ENCODE data around the gene C17orf113. TPM values are rescaled to one million over a fixed set of nuclear protein-coding genes. Genes with fewer than 3 reads are reported as not detected.

C17orf113 gene
- total and polyA plus RNA-seq, 9 donors: 0.93 to 1.8 (median 1.4) TPM

- H3K36me3 ChIP-seq (ENCODE audit: control insufficient read depth, insufficient read depth, low read length): no peaks in the 10 kb centered on the region
- no peaks in the 10 kb centered on the region for H3K9me3 ChIP-seq (replicated peaks; ENCODE audit: control insufficient read depth, low read depth, low read length)
- H3K4me3 ChIP-seq (ENCODE audit: low read length): no peak overlapping the region
- H3K27ac ChIP-seq (ENCODE audit: low read length): no peak overlapping the region
- DNase-seq: no peak
- H3K4me1 ChIP-seq (ENCODE audit: control insufficient read depth, insufficient read depth, low read length): peaks cover 25% of the 10 kb centered on the region
- no CpG with 5 or more reads among the region's 3 CpGs for WGBS (ENCODE audit: insufficient coverage)
- H3K27me3 ChIP-seq (ENCODE audit: control insufficient read depth, insufficient read depth, low read length): peaks cover 32% of the 10 kb centered on the region
These were observed 21.4 kb upstream of the C17orf113 start for GRCh38 chr17:42071810-42072209.

DNA sequence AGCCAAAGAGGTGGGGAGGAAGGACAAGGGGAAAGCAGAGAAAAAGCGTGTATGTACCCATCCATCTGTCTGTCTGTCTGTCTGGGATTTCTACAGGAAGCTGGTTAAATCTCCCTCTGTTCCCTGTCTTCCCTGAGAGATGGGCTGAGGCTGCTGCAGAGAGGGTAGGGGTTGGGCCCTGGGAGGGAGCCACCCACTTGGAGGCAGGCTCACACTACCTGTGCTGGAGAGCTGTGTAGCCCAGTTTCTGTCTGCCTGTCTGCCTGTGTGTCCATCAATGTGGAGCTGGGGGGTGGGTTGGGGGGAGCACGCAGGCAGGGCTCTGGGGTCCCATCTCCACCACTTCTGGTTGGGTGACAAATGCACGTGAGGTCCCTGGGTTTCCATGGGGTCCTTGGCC lies 18.6 kb upstream of the C17orf113 start:
- peaks cover 32% of the 10 kb centered on the region for H3K27me3 ChIP-seq (ENCODE audit: control insufficient read depth, insufficient read depth, low read length)
- no peak overlapping the region for H3K4me3 ChIP-seq (ENCODE audit: low read length)
- DNase-seq: no peak
- no peak overlapping the region for H3K27ac ChIP-seq (ENCODE audit: low read length)
- H3K36me3 ChIP-seq (ENCODE audit: control insufficient read depth, insufficient read depth, low read length): no peaks in the 10 kb centered on the region
- WGBS (ENCODE audit: insufficient coverage): 57% methylated on average over 3 of the region's 3 CpGs
- H3K9me3 ChIP-seq (replicated peaks; ENCODE audit: control insufficient read depth, low read depth, low read length): no peaks in the 10 kb centered on the region
- H3K4me1 ChIP-seq (ENCODE audit: control insufficient read depth, insufficient read depth, low read length): peaks cover 28% of the 10 kb centered on the region

- no peak overlapping the region for H3K4me3 ChIP-seq (ENCODE audit: low read length)
- H3K27ac ChIP-seq (ENCODE audit: low read length): peak overlapping the region; percentile 25
- peak; percentile 51 for DNase-seq
- WGBS (ENCODE audit: insufficient coverage): 32% methylated on average over 9 of the region's 12 CpGs
- H3K9me3 ChIP-seq (replicated peaks; ENCODE audit: control insufficient read depth, low read depth, low read length): no peaks in the 10 kb centered on the region
- H3K27me3 ChIP-seq (ENCODE audit: control insufficient read depth, insufficient read depth, low read length): peaks cover 21% of the 10 kb centered on the region
- H3K36me3 ChIP-seq (ENCODE audit: control insufficient read depth, insufficient read depth, low read length): no peaks in the 10 kb centered on the region
- H3K4me1 ChIP-seq (ENCODE audit: control insufficient read depth, insufficient read depth, low read length): peaks cover 37% of the 10 kb centered on the region
These were observed 17.1 kb upstream of the C17orf113 start for GRCh38 chr17:42067371-42068091.

DNA sequence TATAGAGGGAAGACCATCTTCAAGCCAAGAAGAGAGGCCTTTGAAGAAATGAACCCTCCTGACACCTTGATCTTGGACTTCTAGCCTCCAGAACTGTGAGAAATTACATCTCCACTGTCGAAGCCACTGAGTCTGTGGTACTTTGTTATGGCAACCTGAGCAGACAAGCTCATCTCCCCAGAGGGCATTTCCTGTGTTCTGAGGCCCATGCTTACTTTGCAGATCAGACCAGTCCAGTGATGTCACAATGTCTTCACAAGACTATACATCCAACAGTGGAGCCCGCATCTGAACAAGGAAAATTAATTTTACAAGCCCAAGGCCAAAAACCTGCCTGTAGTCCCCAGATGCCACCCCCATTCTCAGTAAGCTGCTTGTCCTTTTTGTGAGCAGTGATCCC lies 14.8 kb upstream of the C17orf113 start:
- Histone ChIP-seq H3K27ac (ENCODE audit: low read length) (no peak overlapping the region), H3K27me3 (ENCODE audit: control insufficient read depth, insufficient read depth, low read length) (no peaks in the 10 kb centered on the region), H3K36me3 (ENCODE audit: control insufficient read depth, insufficient read depth, low read length) (no peaks in the 10 kb centered on the region), H3K4me1 (ENCODE audit: control insufficient read depth, insufficient read depth, low read length) (peaks cover 38% of the 10 kb centered on the region), H3K9me3 (replicated peaks; ENCODE audit: control insufficient read depth, low read depth, low read length) (no peaks in the 10 kb centered on the region), H3K4me3 (ENCODE audit: low read length) (no peak overlapping the region)
- DNase-seq: no peak
- WGBS (ENCODE audit: insufficient coverage): 81% methylated on average over 2 of the region's 2 CpGs

DNA sequence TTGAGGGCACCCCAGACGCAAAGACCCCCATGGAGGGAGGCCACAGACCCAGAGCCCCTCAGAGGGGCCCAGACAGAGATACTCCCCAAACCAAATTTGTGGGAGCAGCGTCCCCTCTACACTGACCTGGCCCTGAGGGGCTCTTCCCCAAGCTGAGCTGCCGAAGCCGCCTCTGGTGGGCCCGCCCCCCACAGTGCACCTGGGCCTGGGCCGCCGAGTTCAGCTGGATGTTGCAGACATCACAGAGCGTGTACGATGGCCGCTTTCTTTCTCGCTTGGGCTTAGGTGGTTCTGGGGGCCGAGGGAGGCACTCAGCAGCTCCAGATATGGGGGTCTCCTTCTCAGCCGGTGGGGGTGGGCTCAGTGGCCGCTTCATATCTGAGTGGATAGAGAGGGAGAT lies 12.3 kb upstream of the C17orf113 start:
- Histone ChIP-seq H3K27me3 (ENCODE audit: control insufficient read depth, insufficient read depth, low read length) (no peaks in the 10 kb centered on the region), H3K27ac (ENCODE audit: low read length) (no peak overlapping the region), H3K9me3 (replicated peaks; ENCODE audit: control insufficient read depth, low read depth, low read length) (no peaks in the 10 kb centered on the region), H3K4me3 (ENCODE audit: low read length) (no peak overlapping the region), H3K4me1 (ENCODE audit: control insufficient read depth, insufficient read depth, low read length) (peaks cover 32% of the 10 kb centered on the region), H3K36me3 (ENCODE audit: control insufficient read depth, insufficient read depth, low read length) (no peaks in the 10 kb centered on the region)
- WGBS (ENCODE audit: insufficient coverage): 58% methylated on average over 13 of the region's 14 CpGs
- no peak for DNase-seq

- H3K36me3 ChIP-seq (ENCODE audit: control insufficient read depth, insufficient read depth, low read length): no peaks in the 10 kb centered on the region
- H3K4me3 ChIP-seq (ENCODE audit: low read length): no peak overlapping the region
- H3K9me3 ChIP-seq (replicated peaks; ENCODE audit: control insufficient read depth, low read depth, low read length): no peaks in the 10 kb centered on the region
- H3K27me3 ChIP-seq (ENCODE audit: control insufficient read depth, insufficient read depth, low read length): no peaks in the 10 kb centered on the region
- 56% methylated on average over 5 of the region's 5 CpGs for WGBS (ENCODE audit: insufficient coverage)
- H3K4me1 ChIP-seq (ENCODE audit: control insufficient read depth, insufficient read depth, low read length): peaks cover 28% of the 10 kb centered on the region
- DNase-seq: no peak
- no peak overlapping the region for H3K27ac ChIP-seq (ENCODE audit: low read length)
These were observed 11.5 kb upstream of the C17orf113 start for GRCh38 chr17:42061646-42062487.

GRCh38 chr17:42060231-42060630 lies 9.8 kb upstream of the C17orf113 start:
- no peak for DNase-seq
- Histone ChIP-seq H3K4me3 (ENCODE audit: low read length) (no peak overlapping the region), H3K27me3 (ENCODE audit: control insufficient read depth, insufficient read depth, low read length) (peaks cover 7% of the 10 kb centered on the region), H3K9me3 (replicated peaks; ENCODE audit: control insufficient read depth, low read depth, low read length) (no peaks in the 10 kb centered on the region), H3K36me3 (ENCODE audit: control insufficient read depth, insufficient read depth, low read length) (no peaks in the 10 kb centered on the region), H3K27ac (ENCODE audit: low read length) (no peak overlapping the region), H3K4me1 (ENCODE audit: control insufficient read depth, insufficient read depth, low read length) (peaks cover 28% of the 10 kb centered on the region)
- 76% methylated on average over 4 of the region's 4 CpGs for WGBS (ENCODE audit: insufficient coverage)

DNA sequence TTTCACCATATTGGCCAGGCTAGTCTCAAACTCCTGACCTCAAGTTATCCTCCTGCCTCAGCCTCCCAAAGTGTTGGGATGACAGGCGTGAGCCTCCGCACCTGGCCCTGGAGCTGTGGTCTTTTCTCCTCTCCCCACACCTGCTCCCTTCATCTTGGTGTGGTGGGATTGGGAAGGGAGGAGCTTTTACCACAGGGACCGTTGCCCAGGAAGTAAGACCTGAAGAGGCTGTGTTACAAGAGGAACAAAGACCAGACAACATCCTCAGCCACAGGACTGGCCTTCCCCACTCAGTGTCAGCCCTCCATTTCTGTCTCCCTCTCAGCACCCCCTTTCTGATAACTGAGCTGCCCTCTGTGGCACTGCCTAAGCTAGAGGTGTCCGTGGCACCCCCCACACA lies 9.4 kb upstream of the C17orf113 start:
- Histone ChIP-seq H3K36me3 (ENCODE audit: control insufficient read depth, insufficient read depth, low read length) (no peaks in the 10 kb centered on the region), H3K27me3 (ENCODE audit: control insufficient read depth, insufficient read depth, low read length) (peaks cover 11% of the 10 kb centered on the region), H3K27ac (ENCODE audit: low read length) (no peak overlapping the region), H3K9me3 (replicated peaks; ENCODE audit: control insufficient read depth, low read depth, low read length) (no peaks in the 10 kb centered on the region), H3K4me1 (ENCODE audit: control insufficient read depth, insufficient read depth, low read length) (peaks cover 28% of the 10 kb centered on the region), H3K4me3 (ENCODE audit: low read length) (no peak overlapping the region)
- no peak for DNase-seq
- WGBS (ENCODE audit: insufficient coverage): 67% methylated on average over 1 of the region's 4 CpGs

DNA sequence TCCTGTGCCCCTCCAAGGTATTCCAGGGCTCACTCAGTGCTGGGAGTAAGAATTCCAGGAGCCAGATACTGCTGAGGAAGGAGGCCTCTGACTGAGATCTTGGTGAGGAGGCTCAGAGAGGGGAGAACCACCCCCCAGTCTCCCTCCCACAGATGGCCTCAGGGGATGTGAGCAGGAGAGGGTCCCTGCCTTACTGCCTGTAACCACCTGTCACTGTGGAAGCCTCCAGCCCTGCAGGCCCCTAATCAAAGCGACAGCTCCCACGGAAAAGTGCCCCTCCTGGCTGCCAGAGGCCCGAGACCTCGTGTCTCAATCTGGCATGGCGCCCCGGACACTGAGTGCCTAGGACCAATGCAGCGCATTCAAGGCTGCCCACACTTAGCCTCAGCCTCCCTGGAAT lies 7.7 kb upstream of the C17orf113 start:
- Histone ChIP-seq H3K27ac (ENCODE audit: low read length) (no peak overlapping the region), H3K4me1 (ENCODE audit: control insufficient read depth, insufficient read depth, low read length) (peaks cover 23% of the 10 kb centered on the region), H3K27me3 (ENCODE audit: control insufficient read depth, insufficient read depth, low read length) (peaks cover 25% of the 10 kb centered on the region), H3K9me3 (replicated peaks; ENCODE audit: control insufficient read depth, low read depth, low read length) (no peaks in the 10 kb centered on the region), H3K36me3 (ENCODE audit: control insufficient read depth, insufficient read depth, low read length) (no peaks in the 10 kb centered on the region), H3K4me3 (ENCODE audit: low read length) (no peak overlapping the region)
- 58% methylated on average over 7 of the region's 7 CpGs for whole genome bisulfite sequencing (ENCODE audit: insufficient coverage)
- DNase-seq: no peak

DNA sequence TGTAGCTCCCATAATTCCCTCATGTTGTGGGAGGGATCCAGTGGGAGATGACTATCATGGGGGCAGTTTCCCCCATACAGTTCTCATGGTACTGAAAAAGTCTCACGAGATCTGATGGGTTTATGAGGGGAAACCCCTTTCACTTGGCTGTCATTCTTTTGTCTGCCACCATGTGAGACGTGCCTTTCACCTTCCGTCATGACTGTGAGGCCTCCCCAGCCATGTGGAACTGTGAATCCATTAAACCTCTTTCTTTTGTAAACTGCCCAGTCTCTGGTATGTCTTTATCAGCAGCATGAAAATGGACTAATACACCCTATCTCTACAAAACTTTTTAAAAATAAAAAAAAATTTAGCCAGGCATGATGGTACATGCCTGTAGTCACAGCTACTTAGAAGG lies 6.2 kb upstream of the C17orf113 start:
- Histone ChIP-seq H3K4me3 (ENCODE audit: low read length) (no peak overlapping the region), H3K9me3 (replicated peaks; ENCODE audit: control insufficient read depth, low read depth, low read length) (no peaks in the 10 kb centered on the region), H3K36me3 (ENCODE audit: control insufficient read depth, insufficient read depth, low read length) (no peaks in the 10 kb centered on the region), H3K4me1 (ENCODE audit: control insufficient read depth, insufficient read depth, low read length) (peaks cover 9% of the 10 kb centered on the region), H3K27me3 (ENCODE audit: control insufficient read depth, insufficient read depth, low read length) (peaks cover 32% of the 10 kb centered on the region), H3K27ac (ENCODE audit: low read length) (no peak overlapping the region)
- no CpG with 5 or more reads among the region's 3 CpGs for WGBS (ENCODE audit: insufficient coverage)
- no peak for DNase-seq

All from muscle of leg (tissue), 11 donors.